HepG2 (cell line): ENCODE results near the gene UBE3D. TPM values are rescaled to one million over a fixed set of nuclear protein-coding genes. Genes with fewer than 3 reads are reported as not detected.

Experiments
- ATAC-seq: fragments of 200-7000 bp; cut with Tn5 transposase; 3 replicates; pipeline ENCODE4 v1.9.1; 2020; ENCODE audit warnings: mild to moderate bottlenecking, moderate library complexity
- BruUV-seq: library from RNA; stranded (reverse); fragments of 400-500 nt; replicated peaks from 2 replicates; lab custom pipeline; 2021; lab: Mats Ljungman, UMichigan
- CTCF ChIA-PET: fragments of 300-600 bp; formaldehyde crosslinking; extraction: SDS; loops from one replicate; lab custom pipeline; 2021; ENCODE audit warnings: low total read pairs, inconsistent platforms, low intra/inter-chr PET ratio; lab: Yijun Ruan, JAX
- POLR2A ChIA-PET: fragments of 350-600 bp; sonication (Branson Sonifier 250); formaldehyde crosslinking; loops from one replicate; lab custom pipeline; 2020; ENCODE audit warnings: antibody characterized with exemption, inconsistent platforms; lab: Yijun Ruan, JAX
- DNase-seq: peaks from one replicate; pipeline ENCODE4 v3.0.0-alpha.2; 2015; ENCODE audit warnings: low spot score
- FAIRE-seq: peaks from 3 replicates; lab custom pipeline; 2011; peaks lifted over from hg19 to GRCh38; lab: Jason Lieb, UNC
- H2AFZ ChIP-seq: one replicate; pipeline ENCODE4 v1.6.1; 2011; ENCODE audit warnings: low read length, inconsistent platforms
- H3K27ac ChIP-seq: fragments of 300-600 bp; 3 replicates; pipeline ENCODE4 v1.8.0; 2011; ENCODE audit warnings: mixed run types, mild to moderate bottlenecking, mixed read lengths, low read length, inconsistent platforms; ENCODE audit not compliant: insufficient read depth; ENCODE audit errors: extremely low read length
- H3K27me3 ChIP-seq, 2 experiments: fragments of 200-600 bp in 1 of 2; 2 replicates in 1 of 2; 3 replicates in 1 of 2; pipeline versions ENCODE4 v1.6.0 to v1.8.0; 2011; ENCODE audit warnings: low read length in 2 of 2, mild to moderate bottlenecking in 2 of 2, moderate library complexity in 2 of 2, inconsistent platforms in 1 of 2; ENCODE audit not compliant: insufficient read depth in 2 of 2, control insufficient read depth in 1 of 2
- H3K36me3 ChIP-seq, 2 experiments: fragments of 200-600 bp in 1 of 2; replicated peaks in 1 of 2; 2 replicates in 1 of 2; 3 replicates in 1 of 2; pipeline versions ENCODE4 v1.5.1 to v1.8.0; 2011; ENCODE audit warnings: low read length in 2 of 2, inconsistent platforms in 1 of 2; ENCODE audit not compliant: insufficient read depth in 2 of 2, control insufficient read depth in 1 of 2
- H3K4me1 ChIP-seq: 2 replicates; pipeline ENCODE4 v1.5.1; 2012; ENCODE audit warnings: low read length, inconsistent platforms; ENCODE audit not compliant: insufficient read depth
- H3K4me2 ChIP-seq: 2 replicates; pipeline ENCODE4 v1.6.0; 2011; ENCODE audit warnings: low read depth, low read length, inconsistent platforms
- H3K4me3 ChIP-seq, 3 experiments: fragments of 200-600 bp in 1 of 3; sonication (generic), shearing (Covaris generic) in 1 of 3; replicated peaks in 1 of 3; 2 replicates each; pipeline ENCODE4 v1.5.1; 2011 to 2016; ENCODE audit warnings: low read length in 3 of 3, inconsistent platforms in 2 of 3, low read depth in 2 of 3, mild to moderate bottlenecking in 2 of 3, control low read depth in 1 of 3, mixed read lengths in 1 of 3; ENCODE audit not compliant: insufficient read depth in 1 of 3
- H3K79me2 ChIP-seq: one replicate; pipeline ENCODE4 v1.6.1; 2011; ENCODE audit warnings: low read length, inconsistent platforms; ENCODE audit not compliant: insufficient read depth
- H3K9ac ChIP-seq: 2 replicates; pipeline ENCODE4 v1.6.0; 2011; ENCODE audit warnings: mild to moderate bottlenecking, low read depth, low read length, inconsistent platforms; ENCODE audit not compliant: insufficient read depth
- H3K9me3 ChIP-seq: 2 replicates; pipeline ENCODE4 v1.5.1; 2012; ENCODE audit warnings: mild to moderate bottlenecking, low read length
- H4K20me1 ChIP-seq: 2 replicates; pipeline ENCODE4 v1.6.0; 2011; ENCODE audit warnings: inconsistent platforms, mild to moderate bottlenecking, low read length, moderate library complexity; ENCODE audit not compliant: insufficient read depth
- ELF1 ChIP-seq: sonication (generic); formaldehyde crosslinking; IDR thresholded peaks from 2 replicates; pipeline ENCODE4 v1.4.0; 2020; ENCODE audit warnings: missing genetic modification reagents
- HOXD1 ChIP-seq: sonication (generic); formaldehyde crosslinking; IDR thresholded peaks from 2 replicates; pipeline ENCODE4 v1.5.0; 2020; ENCODE audit warnings: missing genetic modification reagents
- MNT ChIP-seq: fragments of 450-650 bp; IDR thresholded peaks from 2 replicates; pipeline ENCODE4 v1.6.1; 2016
- SP2 ChIP-seq: sonication (generic); formaldehyde crosslinking; IDR thresholded peaks from 2 replicates; pipeline ENCODE4 v1.5.1; 2020; ENCODE audit warnings: mild to moderate bottlenecking, missing genetic modification reagents
- TP53 ChIP-seq: sonication (generic); formaldehyde crosslinking; conservative IDR thresholded peaks from 2 replicates; pipeline ENCODE4 v1.4.0; 2020; ENCODE audit warnings: missing genetic modification reagents
- ZBTB42 ChIP-seq: sonication (generic); formaldehyde crosslinking; IDR thresholded peaks from 2 replicates; pipeline ENCODE4 v1.5.0; 2020; ENCODE audit warnings: mild to moderate bottlenecking, missing genetic modification reagents
- ZNF234 ChIP-seq: sonication (generic); formaldehyde crosslinking; conservative IDR thresholded peaks from 2 replicates; pipeline ENCODE4 v1.5.1; 2020; ENCODE audit warnings: mild to moderate bottlenecking, missing genetic modification reagents
- WGBS: methylation state at CpG from one replicate; pipeline ENCODE4 v1.1.6; 2017; ENCODE audit warnings: low lambda C conversion rate; 5-methylcytosine and 5-hydroxymethylcytosine counted together
- in situ Hi-C: cut with HindIII; loops from 2 replicates; pipeline ENCODE4 v1.10.0; 2017; ENCODE audit warnings: low pct_unique_long_range_greater_than_20kb; ENCODE audit not compliant: extremely low pct_ligation_motif_present
- intact Hi-C: fragments of 100-400 bp; cut with micrococcal nuclease; formaldehyde crosslinking; loops from one replicate; pipeline ENCODE4 v1.10.0; 2022; ENCODE audit not compliant: unreplicated experiment
- polyA plus RNA-seq, 8 experiments: library from polyadenylated mRNA; depleted of rRNA in 3 of 8; stranded (reverse) in 7 of 8; unstranded in 1 of 8; fragments of >200 nt; fragmentation: Illumina TruSeq in 4 of 8; extraction: Trizol in 4 of 8; gene quantifications; 2 replicates each; pipeline versions ENCODE4 v1.2.1 to v1.2.3, GENCODE V29; 2011 to 2016; ENCODE audit warnings: low read depth in 4 of 8, missing spikeins in 1 of 8, mixed read lengths in 1 of 8; ENCODE audit not compliant: insufficient read depth in 1 of 8
- total RNA-seq, 5 experiments: library from RNA; depleted of rRNA; stranded (reverse); fragments of >200 nt; fragmentation: Illumina TruSeq; extraction: Trizol; gene quantifications; 2 replicates each; pipeline ENCODE4 v1.2.3, GENCODE V29; 2016; ENCODE audit warnings: low read depth in 1 of 5
- TF ChIP-seq, protein P1 (sequence below): sonication (generic); formaldehyde crosslinking; IDR thresholded peaks from 2 replicates; pipeline ENCODE4 v1.9.0; 2021; ENCODE audit warnings: missing genetic modification reagents, mild to moderate bottlenecking, borderline replicate concordance
- TF ChIP-seq, protein P2 (sequence below): sonication (generic); formaldehyde crosslinking; IDR thresholded peaks from 2 replicates; pipeline ENCODE4 v1.9.0; 2021; ENCODE audit warnings: missing genetic modification reagents, borderline replicate concordance

Gene UBE3D
- total and polyA plus RNA-seq, 2 of the 13 experiments (the other 11 are each of a cell fraction or from before 2014, with no cell fraction given): 5.1 to 11.4 TPM

DNA sequence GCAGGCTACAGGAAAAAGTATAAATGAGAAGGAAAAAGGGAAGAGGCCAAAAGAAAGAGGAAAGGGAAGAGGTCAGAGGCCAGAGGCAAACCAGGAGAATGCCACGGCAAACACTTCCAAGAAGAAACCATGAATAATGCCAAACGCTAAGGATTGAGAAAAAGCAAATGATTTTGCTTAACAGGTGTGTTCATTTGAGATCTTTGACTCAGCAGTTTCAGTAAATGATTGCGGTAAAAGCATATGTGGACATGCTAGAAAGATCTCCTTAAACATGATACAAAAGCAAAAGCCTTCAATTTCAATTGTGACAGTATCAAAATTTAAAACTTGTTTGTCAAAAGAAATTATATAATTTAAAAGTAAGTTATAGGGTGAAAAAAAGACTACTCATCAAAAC is 70.6 kb downstream of the UBE3D start:
- TF ChIP-seq, protein P1, sequence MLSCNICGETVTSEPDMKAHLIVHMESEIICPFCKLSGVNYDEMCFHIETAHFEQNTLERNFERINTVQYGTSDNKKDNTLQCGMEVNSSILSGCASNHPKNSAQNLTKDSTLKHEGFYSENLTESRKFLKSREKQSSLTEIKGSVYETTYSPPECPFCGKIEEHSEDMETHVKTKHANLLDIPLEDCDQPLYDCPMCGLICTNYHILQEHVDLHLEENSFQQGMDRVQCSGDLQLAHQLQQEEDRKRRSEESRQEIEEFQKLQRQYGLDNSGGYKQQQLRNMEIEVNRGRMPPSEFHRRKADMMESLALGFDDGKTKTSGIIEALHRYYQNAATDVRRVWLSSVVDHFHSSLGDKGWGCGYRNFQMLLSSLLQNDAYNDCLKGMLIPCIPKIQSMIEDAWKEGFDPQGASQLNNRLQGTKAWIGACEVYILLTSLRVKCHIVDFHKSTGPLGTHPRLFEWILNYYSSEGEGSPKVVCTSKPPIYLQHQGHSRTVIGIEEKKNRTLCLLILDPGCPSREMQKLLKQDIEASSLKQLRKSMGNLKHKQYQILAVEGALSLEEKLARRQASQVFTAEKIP (CRISPR knock-in tag): no peak
- no peak for TF ChIP-seq TP53
- no peak for TF ChIP-seq SP2
- no peak for TF ChIP-seq ZBTB42 (CRISPR knock-in tag)
- TF ChIP-seq, protein P2, sequence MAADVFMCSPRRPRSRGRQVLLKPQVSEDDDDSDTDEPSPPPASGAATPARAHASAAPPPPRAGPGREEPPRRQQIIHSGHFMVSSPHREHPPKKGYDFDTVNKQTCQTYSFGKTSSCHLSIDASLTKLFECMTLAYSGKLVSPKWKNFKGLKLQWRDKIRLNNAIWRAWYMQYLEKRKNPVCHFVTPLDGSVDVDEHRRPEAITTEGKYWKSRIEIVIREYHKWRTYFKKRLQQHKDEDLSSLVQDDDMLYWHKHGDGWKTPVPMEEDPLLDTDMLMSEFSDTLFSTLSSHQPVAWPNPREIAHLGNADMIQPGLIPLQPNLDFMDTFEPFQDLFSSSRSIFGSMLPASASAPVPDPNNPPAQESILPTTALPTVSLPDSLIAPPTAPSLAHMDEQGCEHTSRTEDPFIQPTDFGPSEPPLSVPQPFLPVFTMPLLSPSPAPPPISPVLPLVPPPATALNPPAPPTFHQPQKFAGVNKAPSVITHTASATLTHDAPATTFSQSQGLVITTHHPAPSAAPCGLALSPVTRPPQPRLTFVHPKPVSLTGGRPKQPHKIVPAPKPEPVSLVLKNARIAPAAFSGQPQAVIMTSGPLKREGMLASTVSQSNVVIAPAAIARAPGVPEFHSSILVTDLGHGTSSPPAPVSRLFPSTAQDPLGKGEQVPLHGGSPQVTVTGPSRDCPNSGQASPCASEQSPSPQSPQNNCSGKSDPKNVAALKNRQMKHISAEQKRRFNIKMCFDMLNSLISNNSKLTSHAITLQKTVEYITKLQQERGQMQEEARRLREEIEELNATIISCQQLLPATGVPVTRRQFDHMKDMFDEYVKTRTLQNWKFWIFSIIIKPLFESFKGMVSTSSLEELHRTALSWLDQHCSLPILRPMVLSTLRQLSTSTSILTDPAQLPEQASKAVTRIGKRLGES: no peak
- TF ChIP-seq HOXD1 (CRISPR knock-in tag): no peak
- no peak for TF ChIP-seq MNT
- no peak for TF ChIP-seq ELF1 (CRISPR knock-in tag)
- TF ChIP-seq ZNF234 (CRISPR knock-in tag): no peak
- no peaks in the 10 kb centered on the region for H3K27me3 ChIP-seq
- no peak overlapping the region for H3K27ac ChIP-seq
- CTCF ChIA-PET: no interaction called here
- H2AFZ ChIP-seq: no peak overlapping the region
- in situ Hi-C loops (no loop called here), intact Hi-C loops (no loop called here)
- no TSS peak for BruUV-seq
- H3K4me1 ChIP-seq: no peaks in the 10 kb centered on the region
- no peak for FAIRE-seq
- no peaks in the 10 kb centered on the region for H3K9me3 ChIP-seq
- no peak overlapping the region for H3K4me3 ChIP-seq
- no peaks in the 10 kb centered on the region for H3K79me2 ChIP-seq
- no peak for DNase-seq
- H4K20me1 ChIP-seq: no peaks in the 10 kb centered on the region
- no peak for ATAC-seq
- no peak overlapping the region for H3K4me2 ChIP-seq
- no peaks in the 10 kb centered on the region for H3K36me3 ChIP-seq
- H3K9ac ChIP-seq: no peak overlapping the region
- WGBS: 64% methylated on average over 3 of the region's 3 CpGs
- POLR2A ChIA-PET: no interaction called here
